ENCODE measurements around the gene RAPGEF4. TPM values are rescaled to one million over a fixed set of nuclear protein-coding genes. Genes with fewer than 3 reads are reported as not detected.

RAPGEF4 gene
- total RNA-seq, 1 experiment from 2014 or later = 1.4 TPM

GRCh38 chr2:172845028-172845630, 109.5 kb downstream of the RAPGEF4 start:
- no peak overlapping the region for H2AFZ ChIP-seq (ENCODE audit: low read length)
- no peaks in the 10 kb centered on the region for H3K79me1 ChIP-seq (ENCODE audit: insufficient read depth, low read depth, low read length, poor library complexity, severe bottlenecking)
- no peak overlapping the region for H3K23ac ChIP-seq (ENCODE audit: insufficient read length, low read depth, low read length)
- no peak for DNase-seq
- Mint-ChIP-seq H3K36me3 (ENCODE audit: insufficient read depth in 1 of 3, low read depth in 3 of 3) (no peaks in the 10 kb centered on the region), H3K27ac (no peak overlapping the region), H3K4me1 (no peaks in the 10 kb centered on the region), H3K9me3 (no peaks in the 10 kb centered on the region), H3K4me3 (no peak overlapping the region), H3K27me3 (ENCODE audit: low read depth) (no peaks in the 10 kb centered on the region)
- no peak overlapping the region for H2BK20ac ChIP-seq (ENCODE audit: low read depth, low read length, poor library complexity, severe bottlenecking)
- H3K9ac ChIP-seq (ENCODE audit: extremely low read depth, insufficient read length, low read length) = no peak overlapping the region
- H4K20me1 ChIP-seq (ENCODE audit: control insufficient read depth, insufficient read depth, insufficient read length) = no peaks in the 10 kb centered on the region
- no peak overlapping the region for H4K8ac ChIP-seq (replicated peaks; ENCODE audit: insufficient read length, low read depth, low read length)
- H4K5ac ChIP-seq (ENCODE audit: insufficient read length, low read depth, low read length) = no peak overlapping the region
- H3K4ac ChIP-seq (ENCODE audit: low read depth, low read length) = no peak overlapping the region
- no peak overlapping the region for H2BK5ac ChIP-seq (ENCODE audit: insufficient read length, low read length)
- no peaks in the 10 kb centered on the region for H3K4me1 ChIP-seq (ENCODE audit: insufficient read depth, low read length)
- H2BK120ac ChIP-seq (ENCODE audit: low read depth, low read length, poor library complexity, severe bottlenecking) = no peak overlapping the region
- H2BK15ac ChIP-seq (ENCODE audit: low read depth, low read length) = no peak overlapping the region
- no CpG with 5 or more reads among the region's 2 CpGs for WGBS (ENCODE audit: extremely low coverage, insufficient read length, low lambda C conversion rate)
- no peak overlapping the region for H4K91ac ChIP-seq (ENCODE audit: insufficient read length, low read depth, low read length)
- H3K27ac ChIP-seq (ENCODE audit: insufficient read length, low read depth, low read length) = no peak overlapping the region
- H3K18ac ChIP-seq (ENCODE audit: insufficient read length, low read depth, low read length) = no peak overlapping the region
- H3K23me2 ChIP-seq (ENCODE audit: insufficient read length, low read depth, low read length, poor library complexity, severe bottlenecking) = peaks cover 3% of the 10 kb centered on the region
- TF ChIP-seq CTCF (conservative IDR thresholded peaks at IDR 0.05) = no peak
- H2AK5ac ChIP-seq (ENCODE audit: insufficient read length, low read length) = no peak overlapping the region
- no peaks in the 10 kb centered on the region for H3K9me3 ChIP-seq (ENCODE audit: control insufficient read depth, low read depth, low read length)
- no peak overlapping the region for H3K4me2 ChIP-seq (ENCODE audit: insufficient read depth, insufficient read length, low read length)
- no peaks in the 10 kb centered on the region for H3K27me3 ChIP-seq (ENCODE audit: insufficient read depth, low read length)
- H3T11ph ChIP-seq (ENCODE audit: low read length) = no peak overlapping the region
- no peaks in the 10 kb centered on the region for H3K79me2 ChIP-seq (ENCODE audit: insufficient read depth, low read length)
- no peak overlapping the region for H3K56ac ChIP-seq (ENCODE audit: insufficient read length, low read depth, low read length)
- no peak overlapping the region for H3K14ac ChIP-seq (ENCODE audit: insufficient read depth, low read length)
- no peak overlapping the region for H2BK12ac ChIP-seq (ENCODE audit: insufficient read length, low read depth, low read length)
